HG03565 (cell line): Measurements from ENCODE around the gene SLC25A47.
"Not testable (repeated sequence)": the region's sequence is repeated elsewhere in the genome, so short reads cannot be mapped to it uniquely, and the experiment has no call there.

Experiments used
- ATAC-seq: cut with Tn5 transposase; IDR thresholded peaks from one replicate; pipeline ENCODE4 v1.9.1; 2021; ENCODE audit warnings: mild to moderate bottlenecking, moderate library complexity; ENCODE audit not compliant: unreplicated experiment

Gene SLC25A47

DNA sequence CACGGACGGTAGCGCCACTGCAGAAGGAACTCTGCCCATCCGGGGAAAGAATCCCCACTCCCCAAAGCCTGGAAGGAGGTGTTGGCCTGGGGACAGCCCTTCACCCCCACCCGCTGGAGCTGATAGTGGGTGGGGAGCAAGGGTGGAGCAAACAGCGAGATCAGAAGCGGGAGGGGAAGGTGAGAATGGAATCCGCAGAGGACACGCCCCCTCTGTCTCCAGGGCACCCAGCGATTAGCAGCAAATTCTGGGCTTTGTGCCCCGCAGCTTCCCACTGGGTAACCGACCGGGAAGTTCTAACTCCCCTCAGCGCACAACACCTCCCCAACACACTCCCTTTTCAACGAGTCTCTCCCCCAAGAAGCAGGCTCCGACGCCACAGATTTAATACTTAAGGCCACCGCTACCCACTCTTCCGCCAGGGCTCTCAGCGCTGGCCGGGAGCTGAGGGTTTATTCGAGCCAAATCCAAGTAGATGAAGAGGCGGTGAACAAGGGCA, 18.3 kb upstream of the SLC25A47 start:
- ATAC-seq, result no peak

DNA sequence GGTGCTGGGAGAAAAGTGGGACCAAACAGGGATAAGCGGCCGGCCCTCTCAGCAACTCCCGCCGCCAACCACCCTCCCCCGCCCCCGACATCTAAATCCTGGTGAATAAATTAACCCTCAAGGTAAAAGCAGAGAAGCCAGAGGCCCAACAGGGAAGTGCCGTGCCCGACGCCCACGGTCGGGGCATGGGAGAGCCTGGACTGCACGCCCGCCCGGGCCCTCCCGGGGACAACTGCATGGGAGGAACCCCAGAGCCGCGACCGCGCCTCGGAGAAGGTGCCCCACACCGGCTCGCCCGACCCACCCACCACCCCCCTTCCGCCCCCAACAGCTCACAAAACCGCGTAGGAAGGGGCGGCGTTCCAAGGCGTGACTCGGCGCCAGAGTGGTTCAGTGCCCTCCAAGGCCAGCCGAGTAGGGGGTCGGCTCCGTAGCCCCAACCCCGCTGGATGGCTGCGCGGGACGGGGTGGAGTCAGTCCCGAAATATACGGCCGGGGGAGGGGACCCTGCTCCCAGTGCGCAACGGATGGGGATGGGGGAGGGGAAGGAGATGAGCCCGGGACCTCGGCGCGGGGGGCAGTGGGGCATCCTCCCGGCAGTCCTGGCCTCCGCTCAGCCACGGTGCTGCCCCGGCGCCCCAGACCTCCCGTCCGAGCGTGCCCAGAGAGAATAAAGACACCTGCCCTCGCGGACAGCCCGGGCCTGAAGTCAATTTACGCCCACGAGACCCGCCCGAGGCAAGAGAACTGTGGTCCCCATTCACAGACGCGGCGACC, 17.6 kb upstream of the SLC25A47 start:
- no peak for ATAC-seq

DNA sequence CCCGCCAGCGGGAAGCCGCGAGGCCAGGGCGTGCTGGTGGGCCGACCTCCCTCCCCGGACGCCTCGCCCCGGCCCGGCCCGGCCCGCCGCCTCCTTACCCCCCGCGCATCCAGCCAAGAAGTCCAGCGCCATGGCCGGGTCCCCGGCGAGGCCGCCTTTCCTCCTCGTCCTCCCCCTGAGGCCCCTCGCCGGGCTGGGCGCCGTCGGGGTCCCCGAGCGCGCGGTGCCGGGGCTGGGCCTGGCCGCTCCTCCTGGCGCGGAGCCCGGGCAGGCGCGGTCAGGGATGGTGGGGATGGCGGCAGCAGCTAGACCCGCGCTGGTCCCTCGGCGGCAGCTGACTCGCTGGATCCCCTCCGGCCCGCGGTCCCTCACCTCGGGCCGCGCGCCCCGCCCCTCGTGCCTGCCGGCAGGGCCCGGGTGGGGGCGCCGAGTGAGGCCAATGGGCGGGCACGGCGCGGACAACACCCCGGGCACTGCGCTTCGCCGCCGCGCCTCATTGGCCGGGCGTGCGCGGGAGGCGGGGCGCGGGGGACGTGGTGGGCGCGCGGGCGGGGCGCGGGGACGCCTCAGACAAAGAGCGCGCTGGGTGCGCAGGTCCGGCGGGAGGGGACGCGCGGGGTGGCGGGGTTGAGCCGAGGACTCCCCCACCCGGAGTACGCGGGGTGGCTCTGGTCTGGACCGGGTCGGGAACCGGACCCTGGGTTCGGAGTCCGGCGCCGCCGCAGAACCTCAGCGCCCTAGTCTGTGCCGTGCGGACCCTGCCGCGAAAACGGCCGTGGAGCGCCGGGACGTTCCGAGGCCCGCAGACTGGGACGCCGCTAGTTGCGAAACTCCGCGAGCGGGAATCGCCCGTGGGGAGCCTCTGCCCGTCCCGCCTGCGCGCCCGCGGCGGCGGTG, 16.8 kb upstream of the SLC25A47 start, which contains the start of gene SLC25A29:
TSS of gene SLC25A29 (minus strand) at position 344 of the 897 bp plus-strand sequence. CDS start at position 132, 212 bp downstream.
- peak; percentile 79 for ATAC-seq

- no peak for ATAC-seq
These were observed 16.0 kb upstream of the SLC25A47 start for GRCh38 chr14:100306998-100307765.

DNA sequence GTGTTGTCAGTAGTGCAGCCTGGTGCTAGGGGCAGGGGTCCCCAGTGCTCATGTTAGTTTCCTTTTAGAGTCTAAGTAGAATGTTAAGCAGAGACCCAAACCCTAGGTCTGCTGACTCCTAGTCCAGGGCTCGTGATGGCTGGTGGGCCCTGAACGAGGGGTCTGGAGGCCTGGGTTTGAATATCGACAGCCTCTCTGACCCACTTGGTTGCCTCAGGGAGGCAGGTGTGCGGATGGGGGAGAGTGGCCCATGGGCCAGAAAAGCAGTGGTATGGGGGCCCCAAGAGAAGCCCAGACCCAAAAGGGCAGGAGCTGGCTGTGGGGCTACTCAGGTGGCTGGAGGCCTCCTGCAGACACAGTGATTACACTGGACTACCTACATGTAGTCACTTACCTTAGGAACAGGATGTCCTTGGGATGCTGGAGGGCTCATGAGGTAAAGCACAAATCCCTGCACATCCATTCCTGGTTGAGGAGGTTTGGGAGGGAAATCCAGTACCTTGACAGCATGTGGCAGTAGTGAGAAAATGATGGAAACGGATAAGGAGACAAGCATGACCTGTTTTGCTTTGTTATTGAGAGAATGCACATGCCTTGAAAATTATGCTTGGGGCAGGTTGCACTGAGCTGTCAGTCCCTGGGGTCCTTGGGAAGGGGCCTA, 15.2 kb upstream of the SLC25A47 start:
- no peak for ATAC-seq

- not testable (repeated sequence) for ATAC-seq
These were observed 14.7 kb upstream of the SLC25A47 start for GRCh38 chr14:100308427-100308792.

- ATAC-seq, result no peak
These were observed 14.0 kb upstream of the SLC25A47 start for GRCh38 chr14:100309028-100309737.

DNA sequence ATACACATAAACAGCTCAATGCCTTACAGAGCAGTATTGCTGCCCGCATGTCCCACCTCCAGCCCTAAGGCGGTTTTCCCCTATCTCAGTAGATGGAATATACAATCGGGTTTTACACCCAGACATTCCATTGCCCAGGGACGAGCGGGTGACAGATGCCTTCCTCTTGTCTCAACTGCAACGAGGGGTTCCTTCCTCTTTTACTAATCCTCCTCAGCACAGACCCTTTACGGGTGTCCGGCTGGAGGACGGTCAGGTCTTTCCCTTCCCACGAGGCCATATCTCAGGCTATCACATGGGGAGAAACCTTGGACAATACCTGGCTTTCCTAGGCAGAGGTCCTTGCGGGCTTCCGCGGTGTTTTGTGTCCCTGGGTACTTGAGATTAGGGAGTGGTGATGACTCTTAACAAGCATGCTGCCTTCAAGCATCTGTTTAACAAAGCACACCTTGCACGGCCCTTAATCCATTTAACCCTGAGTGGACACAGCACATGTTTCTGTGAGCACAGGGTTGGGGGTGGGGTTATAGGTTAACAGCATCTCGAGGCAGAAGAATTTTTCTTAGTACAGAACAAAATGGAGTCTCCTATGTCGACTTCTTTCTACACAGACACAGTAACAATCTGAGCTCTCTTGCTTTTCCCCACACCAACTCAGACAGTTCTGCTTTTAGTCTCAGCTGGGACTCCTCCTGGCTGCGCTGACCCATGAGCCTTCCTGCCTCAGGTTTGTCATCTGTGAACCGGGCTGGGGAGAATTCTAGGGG, 10.8 kb upstream of the SLC25A47 start:
- ATAC-seq, result not testable (repeated sequence)

DNA sequence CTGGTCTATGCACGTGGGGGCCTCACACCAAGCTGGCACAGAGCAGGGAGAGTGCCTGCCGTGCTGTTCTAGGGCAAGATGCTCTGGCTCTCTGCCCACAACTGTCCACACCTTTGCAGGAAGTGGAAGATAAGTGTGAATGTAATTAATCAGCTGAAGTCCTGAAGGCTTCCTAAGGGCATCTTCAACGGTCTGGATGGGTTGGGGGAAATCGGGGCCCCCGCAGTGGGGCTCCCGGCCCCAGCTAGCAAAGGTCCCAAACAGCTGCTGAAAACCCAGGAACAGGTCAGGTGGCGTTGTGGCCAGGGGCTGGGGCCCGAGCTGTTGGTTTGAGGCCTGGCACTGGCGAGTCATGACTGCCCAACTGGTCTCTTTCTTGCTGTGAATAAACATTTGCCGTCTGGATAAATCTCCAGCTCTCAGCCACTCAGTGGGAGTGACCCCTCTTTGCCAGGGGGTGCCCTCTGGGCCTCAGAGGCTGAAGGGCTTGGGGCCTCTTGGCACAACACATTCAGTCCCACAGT, 10.2 kb upstream of the SLC25A47 start:
- no peak for ATAC-seq

DNA sequence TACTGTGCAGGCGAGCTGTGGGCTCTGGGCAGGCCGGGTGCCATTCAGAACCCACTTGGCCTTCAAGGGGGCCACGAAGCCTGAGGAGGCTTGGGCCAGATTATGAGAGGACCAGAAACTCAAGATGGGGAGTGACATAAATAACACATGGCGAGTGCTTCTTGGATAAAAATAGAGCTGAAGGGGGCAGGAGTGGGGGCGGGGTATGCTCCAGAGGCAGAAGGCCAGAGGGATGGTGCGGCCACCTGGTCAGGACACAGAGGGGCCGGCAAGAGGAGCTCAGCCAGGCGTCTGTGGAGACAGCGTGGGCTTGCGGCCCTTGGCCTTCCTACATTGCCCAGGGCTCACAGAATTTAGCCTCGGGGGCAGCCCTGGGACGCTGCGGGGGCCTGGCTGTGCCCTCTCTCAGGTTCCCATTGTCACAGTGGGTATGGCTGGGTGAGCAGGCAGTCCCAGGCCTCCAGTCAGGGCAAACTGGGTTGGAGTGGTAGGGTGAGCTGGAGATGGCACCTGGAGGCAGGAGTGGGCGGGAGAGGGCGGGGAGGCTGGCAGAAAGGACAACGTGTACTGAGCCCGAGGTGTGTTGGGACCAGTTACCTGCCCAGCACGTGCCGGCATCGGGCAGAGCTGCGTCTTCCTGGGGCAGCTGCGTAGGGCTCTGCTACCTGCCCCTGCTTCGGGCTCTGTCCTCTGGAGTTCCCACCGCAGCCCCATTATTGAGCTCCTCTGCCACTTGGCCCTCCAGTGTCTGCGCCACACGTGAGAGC, 9.5 kb upstream of the SLC25A47 start:
- no peak for ATAC-seq

- no peak for ATAC-seq
These were observed 8.4 kb upstream of the SLC25A47 start for GRCh38 chr14:100314724-100315123.

- ATAC-seq, result no peak
These were observed 5.8 kb upstream of the SLC25A47 start for GRCh38 chr14:100317389-100317788.

GRCh38 chr14:100317912-100318808, 5.0 kb upstream of the SLC25A47 start:
- ATAC-seq, result peak; percentile 84

DNA sequence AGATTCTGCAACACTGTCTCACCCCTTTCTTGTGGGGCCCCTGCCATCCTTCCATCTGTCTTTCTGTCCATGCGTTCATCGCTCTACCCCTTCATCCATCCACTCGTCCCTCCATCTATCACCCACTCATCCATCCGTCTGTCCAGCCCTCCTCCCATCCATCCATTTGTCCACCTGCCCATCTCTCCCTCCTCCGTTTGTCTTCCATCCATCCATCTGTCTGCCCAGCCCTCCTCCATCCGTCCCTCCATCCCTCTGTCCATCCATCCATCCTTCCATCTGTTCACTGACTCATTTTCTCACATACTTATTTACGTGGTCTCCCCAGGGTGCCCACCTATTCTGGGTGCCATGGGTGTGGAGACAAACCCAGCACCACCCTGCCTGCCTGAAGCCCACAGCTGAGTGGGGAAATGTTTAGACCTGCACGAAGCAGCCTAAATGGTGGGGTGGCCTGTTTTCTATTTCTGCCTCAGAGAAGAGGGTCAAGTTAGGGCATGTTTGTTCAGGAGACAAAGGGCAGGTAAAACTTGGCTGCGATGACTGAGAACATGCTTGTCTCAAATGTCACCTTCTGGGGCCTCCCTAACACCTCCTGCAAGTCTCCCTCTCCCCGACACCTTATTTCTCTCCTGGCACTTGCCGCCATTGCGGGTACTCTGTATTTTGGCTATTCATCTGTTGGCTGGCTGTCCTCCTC, 2.8 kb upstream of the SLC25A47 start:
- no peak for ATAC-seq

DNA sequence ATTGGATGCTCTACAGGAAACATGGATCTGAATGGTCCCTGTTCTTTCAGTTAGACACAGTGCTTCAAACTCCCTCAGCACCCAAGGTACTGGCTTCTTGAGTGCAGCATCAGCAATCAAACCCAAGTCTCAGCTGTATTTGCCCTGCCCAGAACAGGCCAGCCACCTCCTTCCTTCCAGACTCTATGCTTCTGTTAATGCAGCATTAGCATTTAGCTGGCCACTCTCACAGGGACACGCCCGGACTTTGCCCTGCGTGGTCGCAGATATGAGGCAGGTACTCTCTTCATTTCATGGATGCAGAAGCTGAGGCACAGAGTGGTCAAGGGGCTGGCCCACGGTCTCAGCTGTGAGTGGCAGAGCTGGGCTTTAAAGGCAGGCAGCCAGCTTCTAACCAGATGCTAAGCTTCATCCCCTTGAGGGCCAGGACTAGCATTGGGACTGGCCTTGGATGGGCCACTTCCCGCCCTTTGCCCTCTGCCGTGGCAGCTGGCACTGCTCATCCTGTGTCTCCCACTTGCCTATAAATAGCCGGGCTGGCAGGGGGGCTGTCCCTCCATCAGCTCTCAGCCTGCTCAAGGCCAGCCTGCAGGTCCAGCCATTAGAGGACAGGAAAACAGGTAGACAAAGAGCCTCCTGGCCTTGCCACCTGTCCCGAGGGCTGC, 1.5 kb upstream of the SLC25A47 start:
- no peak for ATAC-seq
